ENCODE results near the gene KCNK1. TPM values are rescaled to one million over a fixed set of nuclear protein-coding genes. Genes with fewer than 3 reads are reported as not detected.

The KCNK1 gene
- total RNA-seq, 4 donors from 2014 or later: 13.1 to 19.7 (median 17.2) TPM

- no peak for DNase-seq (ENCODE audit: low spot score in 2 of 2)
- WGBS, 2 donors: 30 to 40% methylated on average over 3 of the region's 3 CpGs
- intact Hi-C loops (cut with DNase I; ENCODE audit: low total_unique reads): no loop called here
- TF ChIP-seq CTCF (IDR thresholded peaks at IDR 0.05) (no peak), POLR2A (IDR thresholded peaks at IDR 0.05) (no peak)
- H3K4me3 ChIP-seq (ENCODE audit: low read depth, poor library complexity, severe bottlenecking): no peak overlapping the region
Measured at GRCh38 chr1:233689748-233690254, 75.9 kb downstream of the KCNK1 start.

GRCh38 chr1:233695901-233696300, 82.0 kb downstream of the KCNK1 start:
- intact Hi-C loops (cut with DNase I; ENCODE audit: low total_unique reads): no loop called here
- no peak overlapping the region for H3K4me3 ChIP-seq (ENCODE audit: low read depth, poor library complexity, severe bottlenecking)
- no peak for DNase-seq (ENCODE audit: low spot score in 2 of 2)
- no peak for TF ChIP-seq CTCF (IDR thresholded peaks at IDR 0.05)

- no peak overlapping the region for H3K4me3 ChIP-seq (ENCODE audit: low read depth, poor library complexity, severe bottlenecking)
- DNase-seq (ENCODE audit: low spot score in 2 of 2): no peak
- WGBS, 2 donors: 58 to 83% methylated on average over 2 of the region's 2 CpGs
- intact Hi-C loops (cut with DNase I; ENCODE audit: low total_unique reads): no loop called here
- TF ChIP-seq CTCF (IDR thresholded peaks at IDR 0.05): no peak
- TF ChIP-seq POLR2A (IDR thresholded peaks at IDR 0.05): no peak
Measured at GRCh38 chr1:233700338-233700737, 86.4 kb downstream of the KCNK1 start.

- 54 to 62% methylated on average over 6 of the region's 6 CpGs for WGBS, 2 donors
- intact Hi-C loops (cut with DNase I; ENCODE audit: low total_unique reads): no loop called here
Measured at GRCh38 chr1:233704170-233704897, 90.4 kb downstream of the KCNK1 start.

GRCh38 chr1:233704898-233705723, 91.2 kb downstream of the KCNK1 start:
- no peak for TF ChIP-seq POLR2A (IDR thresholded peaks at IDR 0.05)
- no peak for TF ChIP-seq CTCF (IDR thresholded peaks at IDR 0.05)
- no peak for DNase-seq (ENCODE audit: low spot score in 2 of 2)
- intact Hi-C loops (cut with DNase I; ENCODE audit: low total_unique reads): no loop called here
- 72 to 87% methylated on average over 3 of the region's 3 CpGs for WGBS, 2 donors
- H3K4me3 ChIP-seq (ENCODE audit: low read depth, poor library complexity, severe bottlenecking): no peak overlapping the region

More at GRCh38 chr1:233704170-233704897, 90.4 kb downstream of the KCNK1 start:
- no peak for DNase-seq (ENCODE audit: low spot score in 2 of 2)
- no peak overlapping the region for H3K4me3 ChIP-seq (ENCODE audit: low read depth, poor library complexity, severe bottlenecking)
- TF ChIP-seq POLR2A (IDR thresholded peaks at IDR 0.05): no peak
- no peak for TF ChIP-seq CTCF (IDR thresholded peaks at IDR 0.05)

Measured in lower leg skin (tissue), 4 donors.